GM12878 (cell line): ENCODE data around the gene CLEC14A. TPM values are rescaled to one million over a fixed set of nuclear protein-coding genes. Genes with fewer than 3 reads are reported as not detected.

Experiments used
- ATAC-seq: fragments of 200-7000 bp; cut with Tn5 transposase; 3 replicates; pipeline ENCODE4 v1.9.1; 2020; ENCODE audit warnings: mild to moderate bottlenecking, moderate library complexity
- BruUV-seq: library from RNA; stranded (reverse); fragments of 400-500 nt; replicated peaks from 2 replicates; lab custom pipeline; 2021; lab: Mats Ljungman, UMichigan
- CTCF ChIA-PET: fragments of 300-600 bp; sonication (Branson Sonifier 250); formaldehyde crosslinking; extraction: SDS; loops from one replicate; lab custom pipeline; 2021; ENCODE audit warnings: inconsistent platforms; lab: Yijun Ruan, JAX
- POLR2A ChIA-PET: fragments of 350-600 bp; formaldehyde crosslinking; extraction: SDS; loops from one replicate; lab custom pipeline; 2021; ENCODE audit warnings: inconsistent platforms; lab: Charles Lee
- RAD21 ChIA-PET: fragments of 300-600 bp; sonication (Branson Sonifier 250); formaldehyde crosslinking; loops from one replicate; lab custom pipeline; 2023; ENCODE audit warnings: antibody characterized with exemption; ENCODE audit not compliant: unreplicated experiment; lab: Charles Lee
- SMC1A ChIA-PET: fragments of 300-600 bp; sonication (Branson Sonifier 250); formaldehyde crosslinking; loops from one replicate; lab custom pipeline; 2023; ENCODE audit not compliant: unreplicated experiment, uncharacterized antibody; lab: Charles Lee
- DNase-seq: peaks from one replicate; pipeline ENCODE4 v3.0.0-alpha.2; 2011; ENCODE audit warnings: low read depth, low spot score
- FAIRE-seq: peaks from 3 replicates; lab custom pipeline; 2011; peaks lifted over from hg19 to GRCh38; lab: Jason Lieb, UNC
- H2AFZ ChIP-seq: 2 replicates; pipeline ENCODE4 v1.6.0; 2011; ENCODE audit warnings: low read depth, low read length, control low read depth; ENCODE audit not compliant: control insufficient read depth
- H3K27ac ChIP-seq: 2 replicates; pipeline ENCODE4 v1.5.1; 2011; ENCODE audit warnings: control low read depth; ENCODE audit not compliant: control insufficient read depth, insufficient read depth
- H3K27me3 ChIP-seq, 2 experiments: replicated peaks in 1 of 2; 2 replicates each; pipeline versions ENCODE4 v1.6.0 to v1.6.1; 2011; ENCODE audit warnings: low read length in 1 of 2; ENCODE audit not compliant: control insufficient read depth in 2 of 2, insufficient read depth in 2 of 2
- H3K36me3 ChIP-seq, 2 experiments: 2 replicates each; pipeline ENCODE4 v1.5.1; 2011; ENCODE audit warnings: low read length in 1 of 2; ENCODE audit not compliant: control insufficient read depth in 2 of 2, insufficient read depth in 2 of 2
- H3K4me1 ChIP-seq: 2 replicates; pipeline ENCODE4 v1.6.1; 2011; ENCODE audit warnings: mild to moderate bottlenecking, low read length, moderate library complexity, mixed read lengths; ENCODE audit not compliant: control insufficient read depth, insufficient read depth
- H3K4me2 ChIP-seq: 2 replicates; pipeline ENCODE4 v1.6.0; 2011; ENCODE audit warnings: control low read depth; ENCODE audit not compliant: control insufficient read depth, insufficient read depth
- H3K4me3 ChIP-seq: fragments of 200-600 bp; sonication (generic); 2 replicates; pipeline ENCODE4 v1.5.1; 2016
- H3K79me2 ChIP-seq: 2 replicates; pipeline ENCODE4 v1.6.0; 2011; ENCODE audit warnings: low read length; ENCODE audit not compliant: control insufficient read depth, insufficient read depth
- H3K9ac ChIP-seq: 2 replicates; pipeline ENCODE4 v1.8.0; 2011; ENCODE audit warnings: low read length, control low read depth, mixed read lengths; ENCODE audit not compliant: control insufficient read depth, insufficient read depth
- H3K9me3 ChIP-seq: replicated peaks from 3 replicates; pipeline ENCODE4 v1.5.1; 2011; ENCODE audit warnings: mild to moderate bottlenecking, low read length; ENCODE audit not compliant: control insufficient read depth, insufficient read depth
- H4K20me1 ChIP-seq: 2 replicates; pipeline ENCODE4 v1.6.0; 2011; ENCODE audit not compliant: control insufficient read depth, insufficient read depth
- BACH1 ChIP-seq: fragments of 450-650 bp; IDR thresholded peaks from 2 replicates; pipeline ENCODE4 v1.6.1; 2017; ENCODE audit warnings: mild to moderate bottlenecking, borderline replicate concordance
- CBX3 ChIP-seq: fragments of 200-600 bp; sonication (generic); IDR thresholded peaks from 2 replicates; pipeline ENCODE4 v1.6.1; 2016; ENCODE audit warnings: low read depth, borderline replicate concordance
- CHD2 ChIP-seq: IDR thresholded peaks from 2 replicates; pipeline ENCODE4 v1.6.1; 2011; ENCODE audit warnings: low read depth, low read length, improper control_type of control experiment, borderline replicate concordance
- GABPA ChIP-seq: IDR thresholded peaks from 2 replicates; pipeline ENCODE4 v1.6.1; 2014; ENCODE audit warnings: antibody characterized with exemption, low read depth, mild to moderate bottlenecking, inconsistent platforms
- IKZF1 ChIP-seq: fragments of 450-650 bp; conservative IDR thresholded peaks from 2 replicates; pipeline ENCODE4 v1.6.1; 2017; ENCODE audit warnings: antibody characterized with exemption, mild to moderate bottlenecking
- PML ChIP-seq: IDR thresholded peaks from 2 replicates; pipeline ENCODE4 v1.6.1; 2012; ENCODE audit warnings: low read length, inconsistent platforms
- POLR2A ChIP-seq: IDR thresholded peaks from 2 replicates; pipeline ENCODE4 v1.6.1; 2011; ENCODE audit warnings: low read depth, mild to moderate bottlenecking, low read length
- POU2F2 ChIP-seq: IDR thresholded peaks from 3 replicates; pipeline ENCODE4 v1.6.1; 2011; ENCODE audit warnings: low read depth, mild to moderate bottlenecking, low read length, borderline replicate concordance
- RAD51 ChIP-seq: fragments of 450-650 bp; IDR thresholded peaks from 2 replicates; pipeline ENCODE4 v1.6.1; 2016; ENCODE audit warnings: moderate library complexity, mild to moderate bottlenecking, inconsistent platforms
- SIN3A ChIP-seq: IDR thresholded peaks from 2 replicates; pipeline ENCODE4 v1.6.1; 2012; ENCODE audit warnings: low read depth, low read length, improper control_type of control experiment
- ZNF207 ChIP-seq: fragments of 450-650 bp; IDR thresholded peaks from 2 replicates; pipeline ENCODE4 v1.6.1; 2014; ENCODE audit warnings: antibody characterized with exemption, mild to moderate bottlenecking, borderline replicate concordance
- WGBS: methylation state at CpG from one replicate; pipeline ENCODE4 v1.1.6; 2016; ENCODE audit warnings: low lambda C conversion rate; ENCODE audit not compliant: insufficient replicate concordance, insufficient coverage; ENCODE audit errors: missing lambda C conversion rate; 5-methylcytosine and 5-hydroxymethylcytosine counted together
- in situ Hi-C: fragments of 300-500 bp; cut with MboI; formaldehyde crosslinking; loops from 9 replicates; pipeline ENCODE4 v1.14.3; 2018; ENCODE audit warnings: mixed read lengths
- intact Hi-C: fragments of 100-400 bp; cut with micrococcal nuclease; formaldehyde crosslinking; loops from one replicate; pipeline ENCODE4 v1.14.2; 2022; ENCODE audit not compliant: unreplicated experiment
- polyA plus RNA-seq, 11 experiments: library from polyadenylated mRNA; depleted of rRNA in 4 of 11; unstranded in 6 of 11; stranded (reverse) in 5 of 11; fragments of >200 nt; fragmentation: Nextera tagmentation in 4 of 11; fragmentation: Illumina TruSeq in 1 of 11; extraction: Ambion mirVana in 4 of 11; extraction: Trizol in 1 of 11; gene quantifications; 1 replicate in 1 of 11; 2 replicates in 10 of 11; pipeline versions ENCODE4 v1.2.1 to v1.2.3, GENCODE V29; 2011 to 2016; ENCODE audit warnings: inconsistent platforms in 2 of 11, missing spikeins in 2 of 11, low read depth in 1 of 11
- total RNA-seq, 4 experiments: library from RNA; depleted of rRNA in 3 of 4; stranded (reverse); fragments of >200 nt in 3 of 4; fragmentation: Illumina TruSeq in 1 of 4; extraction: Trizol in 1 of 4; gene quantifications; 2 replicates each; pipeline versions ENCODE4 v1.2.1 to v1.2.3, GENCODE V29; 2013 to 2021
- TF ChIP-seq, protein P1 (sequence below): IDR thresholded peaks from 2 replicates; pipeline ENCODE4 v1.6.1; 2011; ENCODE audit warnings: borderline replicate concordance, low read depth, mild to moderate bottlenecking, moderate library complexity, low read length; ENCODE audit not compliant: insufficient read depth, poor library complexity, severe bottlenecking
- TF ChIP-seq, protein P2 (sequence below): fragments of 450-650 bp; IDR thresholded peaks from 2 replicates; pipeline ENCODE4 v1.6.1; 2018; ENCODE audit warnings: mild to moderate bottlenecking, low read depth, moderate library complexity; ENCODE audit not compliant: partially characterized antibody
- TF ChIP-seq, protein P3 (sequence below): fragments of 450-650 bp; IDR thresholded peaks from 2 replicates; pipeline ENCODE4 v1.6.1; 2017; ENCODE audit warnings: borderline replicate concordance

Gene CLEC14A
- total and polyA plus RNA-seq, 10 of the 15 experiments (the other 5 are each of a cell fraction or from before 2014, with no cell fraction given): not detected

DNA sequence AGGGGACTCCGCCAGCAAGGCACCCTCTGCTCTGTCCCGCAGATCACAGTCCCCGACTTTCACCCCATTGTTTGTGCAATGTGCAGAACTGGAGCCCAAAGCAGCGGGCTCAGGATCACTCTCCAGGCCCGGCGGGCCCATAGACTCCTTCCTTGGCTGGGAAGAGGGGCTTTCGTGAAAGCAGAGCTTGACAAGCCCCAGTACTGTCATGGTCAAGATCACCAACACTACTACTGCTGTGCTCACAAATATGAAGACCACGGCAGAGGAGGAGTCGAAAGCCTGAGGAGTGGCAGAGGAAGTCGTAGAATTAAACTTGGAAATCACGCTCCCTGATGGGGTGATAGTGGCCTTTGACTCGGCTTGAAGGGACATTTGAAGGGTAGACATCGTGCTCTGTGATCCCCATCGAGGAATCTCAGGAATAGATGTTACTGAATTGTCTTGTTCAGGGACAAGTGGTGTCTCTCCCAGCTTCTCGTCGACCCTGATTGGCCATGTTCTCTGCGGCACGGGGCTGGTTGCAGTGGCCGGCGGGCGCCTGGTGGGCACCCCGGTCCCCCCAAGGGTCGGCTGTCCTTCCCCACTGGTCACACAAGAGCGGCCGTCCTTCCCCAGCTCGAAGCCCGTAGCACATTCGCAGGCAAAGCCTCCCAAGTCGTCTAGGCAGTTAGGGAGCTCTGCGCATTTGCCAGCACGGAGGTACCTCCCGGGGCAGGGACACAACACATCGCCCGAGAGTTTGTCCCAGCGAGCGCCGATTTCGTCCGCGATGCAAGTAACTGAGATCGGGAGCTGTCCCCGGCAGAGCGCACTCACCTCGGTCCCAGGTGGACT is 1.1 kb downstream of the CLEC14A start (continued):
- no peak for TF ChIP-seq BACH1

DNA sequence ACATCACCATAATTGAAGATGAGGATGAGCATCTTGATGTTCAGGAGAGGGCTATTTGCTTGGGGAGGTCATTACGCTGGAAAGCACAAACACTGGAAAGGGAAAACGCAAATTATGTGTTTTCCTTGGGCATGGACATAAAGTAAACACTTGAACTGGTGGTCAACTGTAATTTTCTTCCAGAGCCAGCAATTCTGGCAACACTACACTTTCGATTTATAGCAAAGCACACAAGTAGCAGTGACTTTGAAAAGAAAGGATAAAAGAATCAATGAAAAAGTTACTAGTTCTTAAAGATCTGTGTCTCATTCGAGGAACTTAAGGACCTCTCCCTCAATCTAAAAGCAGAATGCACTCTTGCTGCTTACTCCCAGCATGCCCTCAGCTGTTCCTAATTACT is 2.2 kb downstream of the CLEC14A start:
- H3K9me3 ChIP-seq: no peaks in the 10 kb centered on the region; the same call in 2 of the 3 replicates
- DNase-seq (no peak), FAIRE-seq (no peak), ATAC-seq (no peak)
- in situ Hi-C loops (no loop called here), intact Hi-C loops (no loop called here)
- POLR2A ChIA-PET: no interaction called here
- CTCF ChIA-PET: no interaction called here
- no peak overlapping the region for H3K4me3 ChIP-seq
- RAD21 ChIA-PET: no interaction called here
- TF ChIP-seq, protein P1, sequence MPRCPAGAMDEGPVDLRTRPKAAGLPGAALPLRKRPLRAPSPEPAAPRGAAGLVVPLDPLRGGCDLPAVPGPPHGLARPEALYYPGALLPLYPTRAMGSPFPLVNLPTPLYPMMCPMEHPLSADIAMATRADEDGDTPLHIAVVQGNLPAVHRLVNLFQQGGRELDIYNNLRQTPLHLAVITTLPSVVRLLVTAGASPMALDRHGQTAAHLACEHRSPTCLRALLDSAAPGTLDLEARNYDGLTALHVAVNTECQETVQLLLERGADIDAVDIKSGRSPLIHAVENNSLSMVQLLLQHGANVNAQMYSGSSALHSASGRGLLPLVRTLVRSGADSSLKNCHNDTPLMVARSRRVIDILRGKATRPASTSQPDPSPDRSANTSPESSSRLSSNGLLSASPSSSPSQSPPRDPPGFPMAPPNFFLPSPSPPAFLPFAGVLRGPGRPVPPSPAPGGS: no peak
- TF ChIP-seq IKZF1 (no peak), POLR2A (no peak), POU2F2 (no peak), GABPA (no peak), CHD2 (no peak), BACH1 (no peak), SIN3A (no peak), ZNF207 (no peak), RAD51 (no peak), PML (no peak), CBX3 (no peak)
- TF ChIP-seq, protein P2, sequence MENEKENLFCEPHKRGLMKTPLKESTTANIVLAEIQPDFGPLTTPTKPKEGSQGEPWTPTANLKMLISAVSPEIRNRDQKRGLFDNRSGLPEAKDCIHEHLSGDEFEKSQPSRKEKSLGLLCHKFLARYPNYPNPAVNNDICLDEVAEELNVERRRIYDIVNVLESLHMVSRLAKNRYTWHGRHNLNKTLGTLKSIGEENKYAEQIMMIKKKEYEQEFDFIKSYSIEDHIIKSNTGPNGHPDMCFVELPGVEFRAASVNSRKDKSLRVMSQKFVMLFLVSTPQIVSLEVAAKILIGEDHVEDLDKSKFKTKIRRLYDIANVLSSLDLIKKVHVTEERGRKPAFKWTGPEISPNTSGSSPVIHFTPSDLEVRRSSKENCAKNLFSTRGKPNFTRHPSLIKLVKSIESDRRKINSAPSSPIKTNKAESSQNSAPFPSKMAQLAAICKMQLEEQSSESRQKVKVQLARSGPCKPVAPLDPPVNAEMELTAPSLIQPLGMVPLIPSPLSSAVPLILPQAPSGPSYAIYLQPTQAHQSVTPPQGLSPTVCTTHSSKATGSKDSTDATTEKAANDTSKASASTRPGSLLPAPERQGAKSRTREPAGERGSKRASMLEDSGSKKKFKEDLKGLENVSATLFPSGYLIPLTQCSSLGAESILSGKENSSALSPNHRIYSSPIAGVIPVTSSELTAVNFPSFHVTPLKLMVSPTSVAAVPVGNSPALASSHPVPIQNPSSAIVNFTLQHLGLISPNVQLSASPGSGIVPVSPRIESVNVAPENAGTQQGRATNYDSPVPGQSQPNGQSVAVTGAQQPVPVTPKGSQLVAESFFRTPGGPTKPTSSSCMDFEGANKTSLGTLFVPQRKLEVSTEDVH: no peak
- TF ChIP-seq, protein P3, sequence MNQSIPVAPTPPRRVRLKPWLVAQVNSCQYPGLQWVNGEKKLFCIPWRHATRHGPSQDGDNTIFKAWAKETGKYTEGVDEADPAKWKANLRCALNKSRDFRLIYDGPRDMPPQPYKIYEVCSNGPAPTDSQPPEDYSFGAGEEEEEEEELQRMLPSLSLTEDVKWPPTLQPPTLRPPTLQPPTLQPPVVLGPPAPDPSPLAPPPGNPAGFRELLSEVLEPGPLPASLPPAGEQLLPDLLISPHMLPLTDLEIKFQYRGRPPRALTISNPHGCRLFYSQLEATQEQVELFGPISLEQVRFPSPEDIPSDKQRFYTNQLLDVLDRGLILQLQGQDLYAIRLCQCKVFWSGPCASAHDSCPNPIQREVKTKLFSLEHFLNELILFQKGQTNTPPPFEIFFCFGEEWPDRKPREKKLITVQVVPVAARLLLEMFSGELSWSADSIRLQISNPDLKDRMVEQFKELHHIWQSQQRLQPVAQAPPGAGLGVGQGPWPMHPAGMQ: no peak
- H4K20me1 ChIP-seq: no peaks in the 10 kb centered on the region
- no peak overlapping the region for H2AFZ ChIP-seq
- 9% methylated on average over 4 of the region's 4 CpGs for WGBS
- H3K4me2 ChIP-seq: no peak overlapping the region
- H3K36me3 ChIP-seq: no peaks in the 10 kb centered on the region
- BruUV-seq: no TSS peak
- no peaks in the 10 kb centered on the region for H3K27me3 ChIP-seq
- no peak overlapping the region for H3K9ac ChIP-seq
- SMC1A ChIA-PET: no interaction called here
- no peaks in the 10 kb centered on the region for H3K79me2 ChIP-seq
- H3K27ac ChIP-seq: no peak overlapping the region
- H3K4me1 ChIP-seq: no peaks in the 10 kb centered on the region
